ENCODE measurements around the gene SAMHD1.

GRCh38 chr20:36856691-36857635 lies 94.5 kb downstream of the SAMHD1 start:
- TF ChIP-seq POLR2A (IDR thresholded peaks at IDR 0.05) (no peak), CTCF (IDR thresholded peaks at IDR 0.05) (no peak), POLR2AphosphoS5 (IDR thresholded peaks at IDR 0.05) (peak in 1 of 3 donors; percentile 32)
